KG1 (cell line): ENCODE results near the gene SGF29.
"Not testable (repeated sequence)": the region's sequence is repeated elsewhere in the genome, so short reads cannot be mapped to it uniquely, and the experiment has no call there.

ENCODE experiments used
- DNase-seq: peaks from one replicate; lab custom pipeline; 2025; lab: John Stamatoyannopoulos, UW

The SGF29 gene

GRCh38 chr16:28566233-28566925, 12.7 kb downstream of the SGF29 start:
- not testable (repeated sequence) for DNase-seq

- no peak for DNase-seq
Measured at GRCh38 chr16:28567292-28567691, 13.6 kb downstream of the SGF29 start.

- no peak for DNase-seq
Measured at GRCh38 chr16:28569021-28569420, 15.3 kb downstream of the SGF29 start.

DNA sequence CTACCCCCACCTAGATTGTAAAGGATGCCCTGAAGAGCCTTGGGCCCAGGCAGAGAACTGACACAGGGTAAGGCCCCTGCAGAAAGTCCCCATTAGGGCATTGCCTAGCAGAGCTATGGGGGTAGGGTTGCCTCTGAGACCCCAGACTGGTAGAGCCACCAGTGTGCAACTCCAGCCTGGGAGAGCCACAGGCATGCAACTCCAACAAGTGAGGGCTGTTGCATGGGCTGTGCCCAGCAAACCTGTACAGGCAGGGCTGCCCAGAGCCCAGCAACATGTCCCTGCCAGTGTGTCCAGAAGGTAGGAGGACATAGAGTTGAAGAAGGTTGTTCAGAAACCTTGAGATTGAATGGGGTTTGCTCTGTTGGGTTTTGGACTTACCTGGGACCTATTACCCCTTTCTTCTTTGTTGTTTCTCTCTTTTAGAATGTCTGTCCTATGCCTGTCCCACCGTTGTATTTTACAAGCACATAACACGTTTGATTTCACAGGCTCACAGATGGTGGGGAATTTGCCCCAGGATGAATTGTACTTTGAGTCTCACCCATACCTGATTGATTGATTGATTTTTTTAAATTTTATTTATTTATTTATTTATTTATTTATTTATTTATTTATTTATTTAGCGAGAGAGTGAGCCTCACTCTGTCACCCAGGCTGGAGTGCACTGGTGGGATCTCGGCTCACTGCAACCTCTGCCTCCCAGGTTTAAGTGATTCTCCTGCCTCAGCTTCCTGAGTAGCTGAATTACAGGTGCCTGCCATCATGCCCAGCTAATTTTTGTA, 16.4 kb downstream of the SGF29 start:
- no peak for DNase-seq

DNA sequence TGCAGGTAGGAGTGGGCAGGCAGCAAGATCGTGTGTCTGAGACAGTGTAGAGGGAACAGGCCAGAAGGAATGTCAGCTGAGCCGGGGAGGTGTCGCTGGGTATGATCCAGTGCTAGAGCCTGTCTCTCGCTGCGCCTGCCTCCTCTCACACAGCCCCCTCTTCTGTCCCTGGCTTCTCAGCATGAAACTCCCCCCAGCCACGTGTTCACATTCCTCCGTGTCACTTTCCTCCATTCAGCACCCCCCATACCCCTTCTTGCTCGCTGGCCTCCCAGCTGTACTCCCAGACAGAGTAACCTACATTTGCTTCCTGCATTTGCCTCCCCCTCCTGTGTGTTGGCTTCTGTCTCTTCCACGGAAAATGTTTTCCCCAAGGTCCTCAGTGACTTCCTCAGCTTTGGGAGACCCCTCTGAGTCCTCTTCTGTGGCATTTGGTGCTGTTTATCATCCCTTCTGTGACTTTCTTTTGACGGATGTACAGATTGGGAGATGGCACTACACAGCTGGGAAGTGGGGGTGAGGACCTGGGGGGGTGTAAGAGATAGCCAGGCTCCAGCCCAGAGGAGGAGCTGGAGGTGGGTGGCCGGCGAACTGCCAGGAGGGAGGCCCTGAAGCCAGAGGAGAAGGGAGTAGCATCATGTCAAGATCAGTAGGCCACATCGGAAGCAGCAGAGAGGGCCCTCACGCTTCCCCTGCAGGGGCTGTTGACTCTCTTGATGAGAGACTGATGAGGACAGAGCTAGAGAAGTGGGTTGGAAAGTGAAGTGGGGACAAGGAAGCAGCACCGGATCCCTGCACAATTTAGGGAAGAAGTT, 19.2 kb downstream of the SGF29 start:
- no peak for DNase-seq

- no peak for DNase-seq
Measured at GRCh38 chr16:28573738-28574718, 20.3 kb downstream of the SGF29 start.

- DNase-seq, result no peak
Measured at GRCh38 chr16:28574925-28575324, 21.2 kb downstream of the SGF29 start.

DNA sequence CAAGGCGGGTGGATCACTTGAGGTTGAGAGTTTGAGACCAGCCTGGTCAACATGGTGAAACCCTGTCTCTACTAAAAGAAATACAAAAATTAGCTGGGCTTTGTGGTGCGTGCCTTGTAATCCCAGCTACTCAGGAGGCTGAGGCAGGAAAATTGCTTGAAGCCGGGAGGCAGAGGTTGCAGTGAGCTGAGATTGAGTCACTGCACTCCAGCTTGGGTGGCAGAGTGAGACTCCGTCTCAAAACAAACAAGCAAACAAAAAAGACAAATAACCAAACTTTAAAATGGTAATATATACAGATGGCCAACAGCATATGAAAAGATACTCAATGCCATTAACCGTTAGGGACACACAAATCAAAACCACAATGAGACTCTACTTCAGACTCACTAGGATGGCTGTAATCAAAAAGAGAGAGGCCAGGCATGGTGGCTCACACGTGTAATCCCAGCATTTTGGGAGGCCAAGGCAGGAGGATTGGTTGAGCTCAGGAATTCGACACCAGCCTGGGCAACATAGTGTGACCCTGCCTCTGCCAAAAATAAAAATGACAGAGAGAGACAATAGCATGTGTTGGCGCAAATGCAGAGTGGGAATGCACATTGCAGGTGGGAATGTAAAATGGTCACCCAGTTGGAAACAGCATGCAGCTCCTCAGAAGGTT, 21.9 kb downstream of the SGF29 start:
- no peak for DNase-seq

DNA sequence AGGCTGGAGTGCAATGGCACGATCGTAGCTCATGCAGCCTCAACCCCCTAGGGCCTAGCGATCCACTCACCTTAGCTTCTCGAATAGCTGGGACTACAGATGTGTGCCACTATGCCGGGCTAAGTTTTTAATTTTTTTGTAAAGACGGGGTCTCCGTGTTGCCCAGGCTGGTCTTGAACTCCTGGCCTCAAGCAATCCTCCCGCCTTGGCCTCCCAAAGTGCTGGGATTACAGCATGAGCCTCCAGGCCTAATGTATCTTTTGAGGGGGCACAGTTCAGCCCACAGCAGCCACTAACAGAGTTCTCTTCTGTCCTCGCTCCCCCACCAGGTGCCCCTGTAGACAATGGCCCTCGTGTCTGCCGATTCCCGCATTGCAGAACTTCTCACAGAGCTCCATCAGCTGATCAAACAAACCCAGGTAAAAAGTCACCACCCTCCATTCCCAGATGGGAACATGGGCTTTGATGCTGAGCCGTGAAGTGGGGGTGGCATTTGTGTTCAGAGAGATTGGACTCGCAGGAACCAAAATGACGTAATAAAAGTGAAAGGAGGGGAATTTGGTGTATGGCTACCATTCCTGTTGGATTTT, 27.1 kb downstream of the SGF29 start:
- DNase-seq, result no peak

DNA sequence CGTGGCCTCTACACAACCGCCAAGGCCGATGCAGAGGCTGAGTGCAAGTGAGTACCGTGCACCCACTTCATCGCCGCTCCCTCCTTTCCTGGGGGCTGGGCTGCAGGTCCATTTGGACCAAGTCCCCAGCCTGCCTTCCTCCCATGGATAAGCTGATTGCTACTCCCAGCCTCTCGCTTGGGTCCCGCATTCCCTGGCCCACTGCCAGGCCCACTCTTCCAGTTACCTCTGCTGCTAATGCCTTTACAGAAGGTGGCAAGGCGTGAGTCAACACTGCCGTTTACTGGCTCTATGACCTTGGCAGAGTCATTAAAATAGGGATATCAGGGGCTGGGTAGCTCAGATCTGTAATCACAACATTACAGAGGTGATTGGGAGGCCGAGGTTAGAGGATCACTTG, 32.0 kb downstream of the SGF29 start:
- no peak for DNase-seq

DNA sequence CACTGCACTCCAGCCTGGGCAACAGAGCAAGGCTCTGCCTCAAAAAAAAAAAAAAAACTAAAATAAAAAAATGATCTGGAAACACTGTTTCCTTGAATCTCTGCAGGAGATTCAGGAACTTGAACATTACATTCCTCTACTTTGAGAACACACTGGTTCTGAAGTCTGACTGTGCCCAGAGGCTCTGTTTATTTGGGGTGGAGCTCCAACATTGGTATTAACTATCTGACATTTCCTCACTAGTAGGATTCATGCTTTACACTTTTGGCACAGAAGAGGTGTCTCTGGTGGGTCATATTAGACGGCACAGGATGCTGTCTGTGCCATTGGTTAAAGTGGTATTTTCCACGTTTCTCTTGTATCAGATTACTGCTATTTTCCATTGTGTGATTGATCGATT, 32.7 kb downstream of the SGF29 start:
- DNase-seq, result no peak

DNA sequence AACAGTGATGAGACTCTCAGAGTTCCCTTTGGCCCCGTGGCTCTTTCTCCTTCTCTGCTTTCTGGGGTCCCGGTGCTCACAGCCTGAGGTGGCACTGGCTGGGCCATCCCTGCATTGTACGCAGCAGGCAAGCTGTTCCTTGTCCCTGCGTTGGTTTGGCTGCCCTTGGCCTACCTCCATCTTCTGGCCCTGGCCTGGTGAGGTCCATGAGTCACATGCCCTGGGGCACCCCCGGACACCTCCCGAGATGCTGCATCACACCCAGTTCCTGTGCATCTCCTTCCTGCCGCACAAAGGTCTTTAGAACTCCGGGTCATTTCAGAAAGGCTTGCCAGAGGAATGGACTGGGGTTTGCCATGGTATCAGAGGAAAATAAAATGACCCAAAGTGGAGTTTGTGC, 33.7 kb downstream of the SGF29 start:
- DNase-seq, result no peak

DNA sequence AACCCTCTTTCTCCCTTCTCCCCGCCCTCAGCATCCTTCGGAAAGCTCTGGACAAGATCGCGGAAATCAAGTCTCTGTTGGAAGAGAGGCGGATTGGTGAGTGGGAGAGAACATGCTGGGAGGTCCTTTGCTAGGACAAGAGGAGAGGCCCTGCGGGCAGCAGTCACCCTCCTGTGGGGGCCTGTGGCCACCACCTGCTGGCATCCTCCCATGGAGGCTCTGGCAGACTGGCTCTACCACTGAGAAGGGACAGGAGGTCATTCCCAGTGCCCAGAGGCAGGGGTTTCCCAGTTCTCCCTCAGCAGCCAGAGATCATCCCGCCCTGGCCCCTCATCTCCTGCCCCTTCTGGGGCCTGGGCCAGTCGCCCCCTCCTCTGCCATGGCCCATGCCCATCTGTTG, 35.3 kb downstream of the SGF29 start:
- no peak for DNase-seq

GRCh38 chr16:28589930-28590329, 36.2 kb downstream of the SGF29 start:
- no peak for DNase-seq

DNA sequence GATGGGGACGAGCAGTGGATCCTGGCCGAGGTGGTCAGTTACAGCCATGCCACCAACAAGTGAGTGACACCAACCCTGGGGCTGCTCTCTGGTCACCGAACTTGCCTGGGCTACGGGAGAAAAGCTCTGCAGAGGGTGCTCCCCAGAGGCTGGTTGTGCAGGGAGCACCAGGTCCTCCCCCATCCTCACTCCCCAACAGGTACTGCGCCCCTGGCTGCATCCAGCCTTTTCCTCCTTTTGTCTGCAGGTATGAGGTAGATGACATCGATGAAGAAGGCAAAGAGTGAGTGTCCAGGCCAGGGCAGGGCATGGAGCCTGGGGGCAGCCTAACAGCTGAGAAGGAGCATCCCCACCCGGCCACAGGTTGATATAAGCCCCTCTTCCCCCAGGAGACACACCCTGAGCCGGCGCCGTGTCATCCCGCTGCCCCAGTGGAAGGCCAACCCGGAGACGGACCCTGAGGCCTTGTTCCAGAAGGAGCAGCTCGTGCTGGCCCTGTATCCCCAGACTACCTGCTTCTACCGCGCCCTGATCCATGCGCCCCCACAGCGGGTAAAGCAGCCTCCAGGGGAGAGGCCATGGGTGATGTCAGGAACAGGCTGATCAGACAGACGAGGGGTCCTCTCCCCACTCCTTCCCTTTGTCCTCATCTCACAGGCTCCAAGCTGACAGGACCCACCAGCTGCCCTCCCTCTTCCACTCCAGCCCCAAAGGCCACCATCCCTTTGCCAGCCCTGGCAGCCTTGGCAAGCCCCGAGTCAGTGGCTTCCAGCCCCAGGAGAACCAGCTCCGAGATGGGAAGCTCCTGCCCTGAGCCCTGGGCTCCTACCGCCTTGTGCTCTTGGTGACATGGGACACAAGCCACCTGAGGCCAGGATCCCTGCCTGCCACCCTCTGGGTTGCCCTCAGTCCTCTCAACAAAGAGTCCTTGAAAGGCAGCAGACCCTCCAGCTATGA, 36.9 kb downstream of the SGF29 start:
- DNase-seq, result no peak

DNA sequence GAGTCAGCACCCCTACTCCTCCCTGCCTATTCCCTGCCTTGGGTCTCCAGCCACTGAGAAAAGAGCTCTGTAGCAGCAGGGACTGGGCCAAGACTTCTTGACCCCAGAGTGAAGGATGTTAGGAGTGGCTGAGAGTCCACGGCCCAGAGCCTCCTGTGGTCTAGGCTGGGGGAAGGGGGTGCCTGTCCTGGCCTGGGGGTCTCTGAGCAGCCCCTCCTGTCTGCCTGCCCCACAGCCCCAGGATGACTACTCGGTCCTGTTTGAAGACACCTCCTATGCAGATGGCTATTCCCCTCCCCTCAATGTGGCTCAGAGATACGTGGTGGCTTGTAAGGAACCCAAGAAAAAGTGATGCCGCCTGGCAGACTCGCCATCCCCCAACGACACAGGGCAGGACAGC, 37.6 kb downstream of the SGF29 start:
- no peak for DNase-seq

GRCh38 chr16:28592511-28592910, 38.8 kb downstream of the SGF29 start:
- DNase-seq, result no peak

DNA sequence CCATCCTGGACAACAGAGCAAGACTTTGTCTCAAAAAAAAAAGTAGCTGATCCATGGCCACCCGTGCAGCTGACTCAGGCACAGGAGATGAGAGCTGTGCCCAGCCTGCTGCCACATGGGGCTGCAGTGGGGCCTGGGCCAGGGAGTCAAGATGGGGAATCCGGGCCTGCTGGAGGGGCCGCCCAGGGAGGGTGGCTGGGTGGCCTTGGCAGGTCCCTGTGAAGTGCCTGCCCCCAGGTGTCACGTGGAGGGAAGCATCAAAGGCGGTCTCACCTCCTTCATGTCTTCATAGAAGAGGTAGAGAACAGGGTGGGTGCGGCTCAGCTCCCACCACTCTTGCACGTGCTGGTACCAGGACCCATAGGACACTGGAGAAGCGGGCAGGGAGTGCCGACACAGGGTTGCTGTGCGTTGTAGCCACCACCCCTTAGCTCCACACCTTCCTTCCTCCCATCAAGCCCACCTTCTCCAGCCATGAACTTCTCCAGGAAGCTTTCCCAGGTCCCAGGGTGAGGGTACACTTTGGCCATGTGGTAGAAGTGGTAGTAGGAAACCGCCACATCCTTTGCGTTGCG, 39.3 kb downstream of the SGF29 start:
- no peak for DNase-seq

DNA sequence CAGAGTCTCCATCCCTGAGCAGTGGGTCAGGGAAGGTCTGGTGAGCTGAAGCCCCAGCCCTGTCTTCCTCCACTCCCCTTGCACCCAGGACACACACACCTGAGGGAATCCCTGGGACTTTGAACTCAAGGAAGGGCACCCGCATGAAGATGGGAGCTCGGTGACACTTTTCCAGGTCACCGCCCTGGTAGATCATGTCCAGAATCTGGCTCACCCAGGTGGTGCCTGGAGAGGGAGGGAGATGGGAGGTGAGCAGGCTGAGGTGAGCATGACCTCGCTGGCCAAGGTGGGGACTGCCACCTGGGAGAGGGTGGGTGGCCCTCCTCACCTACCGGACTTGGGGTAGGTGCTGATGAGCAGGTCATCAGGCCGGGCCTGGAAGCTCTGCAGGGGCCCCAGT, 41.7 kb downstream of the SGF29 start:
- DNase-seq, result not testable (repeated sequence)
